ENCODE results near the gene CYBA. TPM values are rescaled to one million over a fixed set of nuclear protein-coding genes. Genes with fewer than 3 reads are reported as not detected.

Gene CYBA
- total and polyA plus RNA-seq, 2 of the 13 experiments (the other 11 are each of a cell fraction or from before 2014, with no cell fraction given): 196 to 250 TPM

- Histone ChIP-seq H3K4me1 (ENCODE audit: insufficient read depth, low read length) (peaks cover 22% of the 10 kb centered on the region), H3K79me2 (ENCODE audit: insufficient read depth, low read length) (peaks cover 36% of the 10 kb centered on the region), H4K20me1 (ENCODE audit: insufficient read depth, low read length) (peaks cover 20% of the 10 kb centered on the region; the same call in 1 of the 2 replicates), H3K36me3 (replicated peaks in 1 of 2; ENCODE audit: control insufficient read depth in 1 of 2, insufficient read depth in 2 of 2, low read length in 2 of 2) (peaks cover 12 to 46% of the 10 kb centered on the region in 2 experiments), H3K27ac (ENCODE audit: extremely low read length, insufficient read depth, low read length) (no peak overlapping the region), H3K27me3 (ENCODE audit: control insufficient read depth in 1 of 2, insufficient read depth in 2 of 2, low read length in 2 of 2) (no peaks in the 10 kb centered on the region), H3K9me3 (ENCODE audit: low read length) (no peaks in the 10 kb centered on the region), H3K4me2 (ENCODE audit: low read depth, low read length) (no peak overlapping the region), H3K4me3 (replicated peaks in 1 of 3; ENCODE audit: insufficient read depth in 1 of 3, low read depth in 2 of 3, low read length in 3 of 3) (no peak overlapping the region), H2AFZ (ENCODE audit: low read length) (no peak overlapping the region), H3K9ac (ENCODE audit: insufficient read depth, low read depth, low read length) (no peak overlapping the region)
- in situ Hi-C loops (cut with HindIII; ENCODE audit: extremely low pct_ligation_motif_present, low pct_unique_long_range_greater_than_20kb) (no loop called here), intact Hi-C loops (cut with micrococcal nuclease; ENCODE audit: unreplicated experiment) (loop anchor here (5.0 kb wide), 1 partner anchor 56 kb away; no protein-coding TSS in a partner anchor)
- ChIA-PET CTCF (ENCODE audit: low intra/inter-chr PET ratio, low total read pairs) (no interaction called here), POLR2A (interaction anchor here (1.1 kb wide), 1 partner anchor 9 kb away, joined by 3 read pairs; the partner anchor contains the start of gene MVD)
- no peak for FAIRE-seq
- DNase-seq (ENCODE audit: low spot score): no peak
- ATAC-seq: no peak
- BruUV-seq (replicated peaks): no TSS peak
- WGBS (ENCODE audit: low lambda C conversion rate): 95% methylated on average over 32 of the region's 32 CpGs
- TF ChIP-seq AHR (CRISPR knock-in tag; IDR thresholded peaks at IDR 0.05): 0 out of 2 replicates have a peak, but pooled peaks have one; percentile 27
- TF ChIP-seq ZHX1 (CRISPR knock-in tag; IDR thresholded peaks at IDR 0.05; ENCODE audit: low read depth): no peak
- no peak for TF ChIP-seq MAFF (IDR thresholded peaks at IDR 0.05; ENCODE audit: low read depth, low read length)
- TF ChIP-seq HHEX (CRISPR knock-in tag; IDR thresholded peaks at IDR 0.05): no peak
- no peak for TF ChIP-seq POGK (CRISPR knock-in tag; conservative IDR thresholded peaks at IDR 0.05)
- TF ChIP-seq AGO1 (IDR thresholded peaks at IDR 0.05; ENCODE audit: low read depth, low read length, poor library complexity, severe bottlenecking): peak; percentile 38
- TF ChIP-seq ZNF142 (CRISPR knock-in tag; IDR thresholded peaks at IDR 0.05): no peak
- no peak for TF ChIP-seq ZMYM4 (CRISPR knock-in tag; IDR thresholded peaks at IDR 0.05)
- TF ChIP-seq MTERF4 (CRISPR knock-in tag; IDR thresholded peaks at IDR 0.05): no peak
- TF ChIP-seq NRL (CRISPR knock-in tag; IDR thresholded peaks at IDR 0.05; ENCODE audit: borderline replicate concordance): peak; percentile 6; the same call in 1 of the 2 replicates
- no peak for TF ChIP-seq CAMTA2 (CRISPR knock-in tag; IDR thresholded peaks at IDR 0.05; ENCODE audit: borderline replicate concordance)
Observed at GRCh38 chr16:88653596-88654362, 2.9 kb upstream of the CYBA start.
